ENCODE measurements around the gene PPP1CA.

DNA sequence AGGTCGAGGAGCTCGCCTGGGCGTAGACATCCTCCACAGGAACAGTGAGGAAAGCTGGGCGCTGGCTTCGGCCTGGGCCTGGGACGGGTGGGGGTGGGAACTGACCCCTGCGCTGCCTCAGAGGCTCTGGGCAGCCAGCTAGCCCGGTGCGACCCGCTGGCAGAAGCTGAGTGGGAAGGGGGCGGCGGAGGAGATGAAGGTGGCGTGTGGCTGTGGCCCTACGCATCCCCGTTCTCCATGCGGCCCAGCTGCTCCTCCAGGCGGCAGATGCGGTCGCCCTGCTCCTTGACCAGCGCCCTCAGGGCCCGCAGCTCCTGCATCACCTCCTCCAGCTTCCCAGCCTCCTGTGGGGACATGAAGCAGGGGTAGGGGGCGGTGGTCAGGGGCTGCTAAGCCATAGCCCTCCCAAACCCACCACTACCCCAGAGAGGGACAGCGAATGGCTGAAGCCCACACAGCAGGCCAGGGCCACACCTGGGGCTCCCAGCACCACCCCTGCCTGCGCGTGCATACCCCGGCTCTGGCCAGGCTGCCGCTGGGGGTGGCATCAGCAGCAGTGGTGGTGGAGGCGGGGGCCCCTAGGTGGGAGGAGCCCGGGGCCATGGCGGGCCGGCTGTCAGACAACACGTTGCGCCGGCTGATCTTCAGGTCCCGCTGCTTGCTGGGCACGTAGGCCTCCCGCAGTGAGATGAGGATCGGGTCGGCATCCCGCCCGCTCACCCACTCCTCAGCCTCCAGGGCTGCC is 36.7 kb upstream of the PPP1CA start:
- TF ChIP-seq POLR2AphosphoS5 (IDR thresholded peaks at IDR 0.05) = no peak
- TF ChIP-seq POLR2A (IDR thresholded peaks at IDR 0.05) = no peak
- TF ChIP-seq, protein P1, sequence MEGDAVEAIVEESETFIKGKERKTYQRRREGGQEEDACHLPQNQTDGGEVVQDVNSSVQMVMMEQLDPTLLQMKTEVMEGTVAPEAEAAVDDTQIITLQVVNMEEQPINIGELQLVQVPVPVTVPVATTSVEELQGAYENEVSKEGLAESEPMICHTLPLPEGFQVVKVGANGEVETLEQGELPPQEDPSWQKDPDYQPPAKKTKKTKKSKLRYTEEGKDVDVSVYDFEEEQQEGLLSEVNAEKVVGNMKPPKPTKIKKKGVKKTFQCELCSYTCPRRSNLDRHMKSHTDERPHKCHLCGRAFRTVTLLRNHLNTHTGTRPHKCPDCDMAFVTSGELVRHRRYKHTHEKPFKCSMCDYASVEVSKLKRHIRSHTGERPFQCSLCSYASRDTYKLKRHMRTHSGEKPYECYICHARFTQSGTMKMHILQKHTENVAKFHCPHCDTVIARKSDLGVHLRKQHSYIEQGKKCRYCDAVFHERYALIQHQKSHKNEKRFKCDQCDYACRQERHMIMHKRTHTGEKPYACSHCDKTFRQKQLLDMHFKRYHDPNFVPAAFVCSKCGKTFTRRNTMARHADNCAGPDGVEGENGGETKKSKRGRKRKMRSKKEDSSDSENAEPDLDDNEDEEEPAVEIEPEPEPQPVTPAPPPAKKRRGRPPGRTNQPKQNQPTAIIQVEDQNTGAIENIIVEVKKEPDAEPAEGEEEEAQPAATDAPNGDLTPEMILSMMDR (IDR thresholded peaks at IDR 0.05) = no peak
